Transverse colon (tissue), 4 donors: Measurements from ENCODE around the gene ATG7.

Experiments
- EP300 ChIP-seq: sonication (generic); formaldehyde crosslinking; IDR thresholded peaks from one replicate; pipeline ENCODE4 v1.6.1; 2017; ENCODE audit warnings: antibody characterized with exemption, low read depth
- POLR2AphosphoS5 ChIP-seq, 3 donors: sonication (generic); formaldehyde crosslinking; IDR thresholded peaks; one replicate each; pipeline ENCODE4 v1.6.1; 2016; ENCODE audit warnings: antibody characterized with exemption in 3 of 3
- TF ChIP-seq, protein P1 (sequence below), 5 experiments: fragments of 200-600 bp in 3 of 5; fragments of 450-650 bp in 2 of 5; sonication (generic) in 3 of 5; IDR thresholded peaks; 1 replicate in 2 of 5; 2 replicates in 3 of 5; pipeline ENCODE4 v1.5.1; 2016 to 2017; ENCODE audit warnings: antibody characterized with exemption in 5 of 5, inconsistent platforms in 3 of 5, mild to moderate bottlenecking in 2 of 5, moderate library complexity in 1 of 5

DNA sequence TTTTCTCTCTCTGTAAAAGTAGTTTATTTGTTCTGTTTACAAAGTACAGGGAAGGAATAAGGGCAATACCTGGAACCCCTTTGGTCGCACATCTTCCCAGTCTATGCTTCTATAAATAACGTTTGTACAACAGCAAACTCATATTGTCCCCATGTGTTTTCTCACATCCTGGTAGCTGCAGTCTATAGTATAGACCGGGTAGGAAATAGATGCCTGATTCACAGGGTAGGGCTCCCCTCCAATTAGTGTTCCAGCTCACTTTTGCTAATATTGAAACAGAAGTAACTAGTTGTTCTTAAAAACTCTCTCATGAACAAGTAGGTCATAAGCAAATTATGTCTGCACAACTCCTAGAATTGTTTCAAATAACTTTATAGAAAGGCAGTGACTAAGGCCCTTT is 17.7 kb downstream of the ATG7 start:
- TF ChIP-seq, protein P1, sequence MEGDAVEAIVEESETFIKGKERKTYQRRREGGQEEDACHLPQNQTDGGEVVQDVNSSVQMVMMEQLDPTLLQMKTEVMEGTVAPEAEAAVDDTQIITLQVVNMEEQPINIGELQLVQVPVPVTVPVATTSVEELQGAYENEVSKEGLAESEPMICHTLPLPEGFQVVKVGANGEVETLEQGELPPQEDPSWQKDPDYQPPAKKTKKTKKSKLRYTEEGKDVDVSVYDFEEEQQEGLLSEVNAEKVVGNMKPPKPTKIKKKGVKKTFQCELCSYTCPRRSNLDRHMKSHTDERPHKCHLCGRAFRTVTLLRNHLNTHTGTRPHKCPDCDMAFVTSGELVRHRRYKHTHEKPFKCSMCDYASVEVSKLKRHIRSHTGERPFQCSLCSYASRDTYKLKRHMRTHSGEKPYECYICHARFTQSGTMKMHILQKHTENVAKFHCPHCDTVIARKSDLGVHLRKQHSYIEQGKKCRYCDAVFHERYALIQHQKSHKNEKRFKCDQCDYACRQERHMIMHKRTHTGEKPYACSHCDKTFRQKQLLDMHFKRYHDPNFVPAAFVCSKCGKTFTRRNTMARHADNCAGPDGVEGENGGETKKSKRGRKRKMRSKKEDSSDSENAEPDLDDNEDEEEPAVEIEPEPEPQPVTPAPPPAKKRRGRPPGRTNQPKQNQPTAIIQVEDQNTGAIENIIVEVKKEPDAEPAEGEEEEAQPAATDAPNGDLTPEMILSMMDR (IDR thresholded peaks at IDR 0.05), result no peak
- TF ChIP-seq POLR2AphosphoS5 (IDR thresholded peaks at IDR 0.05), result no peak
- no peak for TF ChIP-seq EP300
